GM12874 (cell line): Measurements from ENCODE around the gene PHLPP2.

Experiments used
- CTCF ChIP-seq: IDR thresholded peaks from 2 replicates; pipeline ENCODE4 v1.5.1; 2011; ENCODE audit warnings: low read depth, mild to moderate bottlenecking, control low read depth, low read length, moderate library complexity; ENCODE audit not compliant: insufficient read depth

The PHLPP2 gene

GRCh38 chr16:71666264-71666663 is 58.2 kb downstream of the PHLPP2 start:
- no peak for TF ChIP-seq CTCF

- TF ChIP-seq CTCF: no peak
Measured at GRCh38 chr16:71659471-71659870, 65.0 kb downstream of the PHLPP2 start.

- TF ChIP-seq CTCF: no peak
Measured at GRCh38 chr16:71658771-71659170, 65.7 kb downstream of the PHLPP2 start.

- TF ChIP-seq CTCF: no peak
Measured at GRCh38 chr16:71649704-71650103, 74.8 kb downstream of the PHLPP2 start.

- peak; percentile 45; the same call in 1 of the 2 replicates for TF ChIP-seq CTCF
Measured at GRCh38 chr16:71648921-71649320, 75.6 kb downstream of the PHLPP2 start.

GRCh38 chr16:71648162-71648561 is 76.3 kb downstream of the PHLPP2 start:
- no peak for TF ChIP-seq CTCF

GRCh38 chr16:71647391-71647790 is 77.1 kb downstream of the PHLPP2 start:
- TF ChIP-seq CTCF: no peak

- peak; percentile 39; the same call in 1 of the 2 replicates for TF ChIP-seq CTCF
Measured at GRCh38 chr16:71645450-71645849, 79.1 kb downstream of the PHLPP2 start.
